DOHH2 (cell line): ENCODE data around the gene DCTN3.

Source experiments
- H3F3A ChIP-seq: fragments of 200-600 bp; sonication (generic), shearing (Covaris generic); 2 replicates; pipeline ENCODE4 v1.6.0; 2016; ENCODE audit warnings: antibody characterized with exemption, mild to moderate bottlenecking; ENCODE audit not compliant: control insufficient read depth, insufficient read depth
- H3K27ac ChIP-seq: fragments of 200-600 bp; sonication (generic); 2 replicates; pipeline ENCODE4 v1.5.1; 2014; ENCODE audit warnings: low read depth, mild to moderate bottlenecking, low read length, moderate library complexity
- H3K27me3 ChIP-seq: fragments of 200-600 bp; sonication (generic); 2 replicates; pipeline ENCODE4 v1.6.1; 2014; ENCODE audit warnings: mild to moderate bottlenecking, low read length, mixed read lengths; ENCODE audit not compliant: control insufficient read depth
- H3K36me3 ChIP-seq: fragments of 200-600 bp; sonication (generic); 2 replicates; pipeline ENCODE4 v1.6.1; 2014; ENCODE audit warnings: mild to moderate bottlenecking, low read length, moderate library complexity, mixed read lengths; ENCODE audit not compliant: control insufficient read depth
- H3K4me1 ChIP-seq: fragments of 200-600 bp; sonication (generic); 2 replicates; pipeline ENCODE4 v1.6.1; 2014; ENCODE audit warnings: mild to moderate bottlenecking, low read length, mixed read lengths; ENCODE audit not compliant: control insufficient read depth
- H3K4me2 ChIP-seq: fragments of 200-600 bp; sonication (generic); 2 replicates; pipeline ENCODE4 v1.6.0; 2014; ENCODE audit warnings: mild to moderate bottlenecking, low read length, moderate library complexity
- H3K4me3 ChIP-seq: fragments of 200-600 bp; sonication (generic); 2 replicates; pipeline ENCODE4 v1.5.1; 2014; ENCODE audit warnings: mild to moderate bottlenecking, low read length, mixed read lengths
- H3K79me2 ChIP-seq: fragments of 200-600 bp; sonication (generic); 2 replicates; pipeline ENCODE4 v1.6.1; 2014; ENCODE audit warnings: mild to moderate bottlenecking, low read length, mixed read lengths; ENCODE audit not compliant: control insufficient read depth
- H3K9me2 ChIP-seq: fragments of 200-600 bp; sonication (generic); replicated peaks from 2 replicates; pipeline ENCODE4 v1.6.1; 2014; ENCODE audit warnings: mild to moderate bottlenecking, low read length, mixed read lengths; ENCODE audit not compliant: control insufficient read depth
- H3K9me3 ChIP-seq: fragments of 200-600 bp; sonication (generic); 2 replicates; pipeline ENCODE4 v1.6.1; 2014; ENCODE audit warnings: antibody characterized with exemption, low read length, mixed read lengths; ENCODE audit not compliant: control insufficient read depth, insufficient read depth
- H4K20me1 ChIP-seq: fragments of 200-600 bp; sonication (generic); 2 replicates; pipeline ENCODE4 v1.6.0; 2014; ENCODE audit warnings: low read depth, mild to moderate bottlenecking, antibody characterized with exemption, low read length, moderate library complexity; ENCODE audit not compliant: control insufficient read depth, insufficient read depth
- EZH2phosphoT487 ChIP-seq: fragments of 200-600 bp; sonication (generic); IDR thresholded peaks from 2 replicates; pipeline ENCODE4 v1.6.1; 2017; ENCODE audit warnings: borderline replicate concordance, mild to moderate bottlenecking, antibody characterized with exemption, low read length, moderate library complexity, mixed read lengths
- TF ChIP-seq, protein P1 (sequence below): fragments of 200-600 bp; sonication (generic); IDR thresholded peaks from one replicate; pipeline ENCODE4 v1.5.1; 2014; ENCODE audit warnings: antibody characterized with exemption, mild to moderate bottlenecking, low read depth, low read length; ENCODE audit not compliant: poor library complexity, severe bottlenecking

DCTN3 gene

DNA sequence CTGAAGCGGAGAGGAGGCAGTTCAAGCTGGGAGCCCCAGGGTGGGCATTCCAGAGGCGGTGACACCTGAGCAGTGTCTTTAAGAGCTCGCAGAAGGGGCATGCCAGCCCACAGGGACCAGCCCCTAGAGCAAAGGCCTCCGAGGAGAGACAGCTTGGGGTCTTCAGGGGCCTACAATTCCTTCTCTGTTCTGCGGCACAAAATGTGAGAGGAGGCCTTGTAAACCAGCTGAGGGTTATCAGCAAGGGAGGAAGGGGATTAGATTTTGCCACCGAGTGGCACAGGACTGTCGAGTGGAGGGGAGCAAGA is 17.8 kb upstream of the DCTN3 start:
- Histone ChIP-seq H4K20me1 (no peaks in the 10 kb centered on the region), H3K4me2 (peak overlapping the region; percentile 95), H3K27me3 (no peaks in the 10 kb centered on the region), H3F3A (peaks cover 3% of the 10 kb centered on the region; the same call in 1 of the 2 replicates), H3K4me1 (peaks cover 23% of the 10 kb centered on the region), H3K27ac (no peak overlapping the region), H3K79me2 (peaks cover 22% of the 10 kb centered on the region), H3K4me3 (peak overlapping the region; percentile 95), H3K9me3 (no peaks in the 10 kb centered on the region), H3K36me3 (peaks cover 15% of the 10 kb centered on the region; the same call in 1 of the 2 replicates), H3K9me2 (no peaks in the 10 kb centered on the region)
- no peak for TF ChIP-seq EZH2phosphoT487
- TF ChIP-seq, protein P1, sequence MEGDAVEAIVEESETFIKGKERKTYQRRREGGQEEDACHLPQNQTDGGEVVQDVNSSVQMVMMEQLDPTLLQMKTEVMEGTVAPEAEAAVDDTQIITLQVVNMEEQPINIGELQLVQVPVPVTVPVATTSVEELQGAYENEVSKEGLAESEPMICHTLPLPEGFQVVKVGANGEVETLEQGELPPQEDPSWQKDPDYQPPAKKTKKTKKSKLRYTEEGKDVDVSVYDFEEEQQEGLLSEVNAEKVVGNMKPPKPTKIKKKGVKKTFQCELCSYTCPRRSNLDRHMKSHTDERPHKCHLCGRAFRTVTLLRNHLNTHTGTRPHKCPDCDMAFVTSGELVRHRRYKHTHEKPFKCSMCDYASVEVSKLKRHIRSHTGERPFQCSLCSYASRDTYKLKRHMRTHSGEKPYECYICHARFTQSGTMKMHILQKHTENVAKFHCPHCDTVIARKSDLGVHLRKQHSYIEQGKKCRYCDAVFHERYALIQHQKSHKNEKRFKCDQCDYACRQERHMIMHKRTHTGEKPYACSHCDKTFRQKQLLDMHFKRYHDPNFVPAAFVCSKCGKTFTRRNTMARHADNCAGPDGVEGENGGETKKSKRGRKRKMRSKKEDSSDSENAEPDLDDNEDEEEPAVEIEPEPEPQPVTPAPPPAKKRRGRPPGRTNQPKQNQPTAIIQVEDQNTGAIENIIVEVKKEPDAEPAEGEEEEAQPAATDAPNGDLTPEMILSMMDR: no peak

DNA sequence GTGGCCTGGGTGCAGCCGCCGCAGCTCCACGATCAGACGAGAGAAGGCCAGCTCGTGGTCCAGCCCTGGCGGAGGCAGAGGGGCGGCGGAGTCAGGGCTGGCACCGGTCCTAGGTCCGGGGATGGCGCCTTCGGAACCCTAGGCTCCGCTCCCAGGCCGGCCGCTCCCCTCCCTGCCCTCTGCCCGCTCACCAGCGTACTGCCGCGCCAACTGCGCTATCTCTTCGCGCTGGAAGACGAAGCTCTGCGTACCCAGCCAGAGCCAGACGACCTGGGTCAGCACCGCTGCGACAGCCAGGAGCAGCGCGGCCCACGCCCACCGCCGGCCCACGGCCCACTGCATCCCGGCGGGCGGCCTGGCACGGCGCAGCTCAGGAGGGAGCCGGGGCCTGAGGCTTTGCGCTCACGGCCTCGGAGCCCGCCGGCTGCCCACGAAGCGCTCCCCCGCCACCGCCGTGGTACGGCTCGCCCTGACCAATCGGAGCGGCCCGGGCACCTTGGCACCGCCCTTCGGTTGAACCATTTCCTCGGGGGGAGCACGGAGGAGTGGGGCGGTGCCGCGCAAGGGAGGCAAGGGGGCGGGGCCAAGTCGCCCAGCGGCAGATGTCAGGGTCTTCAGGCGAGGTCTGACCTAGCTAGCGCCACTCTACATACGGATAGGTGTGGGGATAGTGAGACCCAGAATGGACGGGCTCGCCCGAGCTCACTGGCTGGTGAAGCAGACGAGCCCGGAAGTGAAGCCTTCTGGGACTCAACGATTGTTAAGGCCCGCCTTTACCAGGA is 17.3 kb upstream of the DCTN3 start, which contains the start of gene SIGMAR1:
SIGMAR1 (minus strand) TSS at position 432 of the 782 bp plus-strand sequence; CDS start at position 342, 90 bp downstream.
- Histone ChIP-seq H3K36me3 (peaks cover 15% of the 10 kb centered on the region; the same call in 1 of the 2 replicates), H3K9me2 (no peaks in the 10 kb centered on the region), H3K79me2 (peaks cover 22% of the 10 kb centered on the region), H3K27ac (peak within 1 kb of the TSS; percentile 12; the same call in 1 of the 2 replicates), H3K27me3 (no peaks in the 10 kb centered on the region), H3K4me2 (peak within 1 kb of the TSS; percentile 95), H3F3A (peaks cover 3% of the 10 kb centered on the region; the same call in 1 of the 2 replicates), H3K4me1 (peaks cover 23% of the 10 kb centered on the region), H3K4me3 (peak within 1 kb of the TSS; percentile 95), H4K20me1 (no peaks in the 10 kb centered on the region), H3K9me3 (no peaks in the 10 kb centered on the region)
- TF ChIP-seq EZH2phosphoT487: no peak
- TF ChIP-seq, protein P1: no peak

DNA sequence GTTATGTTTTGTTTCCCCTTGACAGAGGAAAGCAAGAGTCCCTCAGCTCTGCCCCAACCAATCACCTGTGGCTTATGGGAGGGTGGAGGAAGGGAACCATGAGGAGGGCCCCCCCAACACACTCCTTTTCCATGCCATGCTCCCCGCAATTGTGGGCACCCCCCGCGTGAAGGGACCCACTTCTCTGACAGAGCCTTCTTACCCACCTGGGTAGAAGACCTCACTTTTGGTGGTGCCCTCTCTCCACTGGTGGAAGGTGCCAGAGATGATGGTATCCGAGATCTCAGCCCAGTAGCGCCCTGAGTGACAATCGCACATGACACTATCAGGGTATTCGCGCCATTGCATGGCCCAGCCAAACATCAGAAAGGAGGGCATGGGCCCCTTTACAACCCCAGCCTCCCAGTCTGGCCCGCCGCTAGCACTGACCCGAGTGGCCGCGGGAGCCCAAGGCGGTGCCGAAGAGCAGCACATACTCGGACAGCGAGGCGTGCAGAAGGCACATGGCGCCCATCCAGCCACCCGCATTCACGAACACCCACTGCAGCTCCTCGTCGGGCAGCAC is 16.6 kb upstream of the DCTN3 start:
- Histone ChIP-seq H3K27me3 (no peaks in the 10 kb centered on the region), H3K79me2 (peaks cover 22% of the 10 kb centered on the region), H3K27ac (peak overlapping the region; percentile 12; the same call in 1 of the 2 replicates), H3F3A (peaks cover 3% of the 10 kb centered on the region; the same call in 1 of the 2 replicates), H3K4me2 (peak overlapping the region; percentile 95), H3K4me3 (peak overlapping the region; percentile 95), H3K36me3 (peaks cover 15% of the 10 kb centered on the region; the same call in 1 of the 2 replicates), H3K9me3 (no peaks in the 10 kb centered on the region), H3K9me2 (no peaks in the 10 kb centered on the region), H3K4me1 (peaks cover 23% of the 10 kb centered on the region), H4K20me1 (no peaks in the 10 kb centered on the region)
- TF ChIP-seq, protein P1: no peak
- TF ChIP-seq EZH2phosphoT487: no peak
